GM23338 (cell line): ENCODE results near the gene PCK2. TPM values are rescaled to one million over a fixed set of nuclear protein-coding genes. Genes with fewer than 3 reads are reported as not detected.

Experiments used
- ATAC-seq: fragments of 200-7000 bp; cut with Tn5 transposase; 3 replicates; pipeline ENCODE4 v1.9.1; 2020
- DNase-seq: peaks from one replicate; pipeline ENCODE4 v3.0.0-alpha.2; 2015; ENCODE audit warnings: low spot score
- H2AFZ ChIP-seq: fragments of 200-600 bp; sonication (generic); 2 replicates; pipeline ENCODE4 v1.8.0; 2016; ENCODE audit warnings: antibody characterized with exemption, mild to moderate bottlenecking, moderate library complexity
- H3F3A ChIP-seq: fragments of 200-600 bp; sonication (generic); replicated peaks from 2 replicates; pipeline ENCODE4 v1.8.0; 2017; ENCODE audit warnings: antibody characterized with exemption, mixed run types, low read depth
- H3K27ac ChIP-seq: fragments of 200-600 bp; sonication (generic); 2 replicates; pipeline ENCODE4 v1.6.1; 2016; ENCODE audit warnings: low read depth
- H3K27me3 ChIP-seq: fragments of 200-600 bp; sonication (generic); 2 replicates; pipeline ENCODE4 v1.8.0; 2016; ENCODE audit warnings: mild to moderate bottlenecking, mixed run types, moderate library complexity; ENCODE audit not compliant: insufficient read depth
- H3K36me3 ChIP-seq: fragments of 200-600 bp; sonication (generic); 2 replicates; pipeline ENCODE4 v1.8.0; 2016; ENCODE audit warnings: mild to moderate bottlenecking; ENCODE audit not compliant: insufficient read depth
- H3K4me1 ChIP-seq: fragments of 200-600 bp; sonication (generic); 2 replicates; pipeline ENCODE4 v1.8.0; 2016; ENCODE audit warnings: mild to moderate bottlenecking, moderate library complexity; ENCODE audit not compliant: insufficient read depth
- H3K4me2 ChIP-seq: fragments of 200-600 bp; sonication (generic); 2 replicates; pipeline ENCODE4 v1.7.1; 2017; ENCODE audit warnings: mixed run types
- H3K4me3 ChIP-seq: fragments of 200-600 bp; sonication (generic); 2 replicates; pipeline ENCODE4 v1.6.1; 2016; ENCODE audit warnings: mixed run types
- H3K79me2 ChIP-seq: fragments of 200-600 bp; sonication (generic); replicated peaks from 2 replicates; pipeline ENCODE4 v1.8.0; 2017; ENCODE audit warnings: mild to moderate bottlenecking; ENCODE audit not compliant: insufficient read depth
- H3K9me2 ChIP-seq: fragments of 200-600 bp; sonication (generic); 2 replicates; pipeline ENCODE4 v1.8.0; 2017; ENCODE audit not compliant: insufficient read depth
- H4K20me1 ChIP-seq: fragments of 200-600 bp; sonication (generic); replicated peaks from 2 replicates; pipeline ENCODE4 v1.8.0; 2017; ENCODE audit warnings: mild to moderate bottlenecking; ENCODE audit not compliant: insufficient read depth
- H3K27ac Mint-ChIP-seq: 2 replicates; pipeline ENCODE4 v1.8.0; 2020; ENCODE audit warnings: inconsistent platforms, mild to moderate bottlenecking, moderate library complexity, mixed read lengths
- H3K27me3 Mint-ChIP-seq: 3 replicates; pipeline ENCODE4 v1.8.0; 2022; ENCODE audit warnings: low read depth, mild to moderate bottlenecking, moderate library complexity, mixed read lengths, inconsistent platforms; ENCODE audit not compliant: insufficient read depth, poor library complexity
- H3K36me3 Mint-ChIP-seq: 3 replicates; pipeline ENCODE4 v1.8.0; 2021; ENCODE audit warnings: low read depth, mild to moderate bottlenecking, inconsistent platforms, moderate library complexity, mixed read lengths
- H3K4me1 Mint-ChIP-seq: 3 replicates; pipeline ENCODE4 v1.8.0; 2020; ENCODE audit warnings: mild to moderate bottlenecking, inconsistent platforms, mixed read lengths
- H3K4me3 Mint-ChIP-seq: 3 replicates; pipeline ENCODE4 v1.8.0; 2021; ENCODE audit warnings: moderate library complexity, mild to moderate bottlenecking, inconsistent platforms, mixed read lengths
- H3K9me3 Mint-ChIP-seq: 3 replicates; pipeline ENCODE4 v1.8.0; 2020; ENCODE audit warnings: moderate library complexity, mild to moderate bottlenecking, inconsistent platforms, mixed read lengths
- CREB1 ChIP-seq: fragments of 250-450 bp; sonication (Bioruptor Pico); IDR thresholded peaks from 2 replicates; pipeline ENCODE4 v1.5.0; 2020; ENCODE audit warnings: low read depth, mild to moderate bottlenecking, moderate library complexity
- CTCF ChIP-seq, 2 experiments: fragments of 200-600 bp in 1 of 2; sonication (generic) in 1 of 2; conservative IDR thresholded peaks; 2 replicates each; pipeline versions ENCODE4 v1.5.1 to v1.6.1; 2016 to 2017; ENCODE audit warnings: antibody characterized with exemption in 2 of 2, low read depth in 2 of 2, mild to moderate bottlenecking in 2 of 2, moderate library complexity in 1 of 2
- ETS1 ChIP-seq: IDR thresholded peaks from 2 replicates; pipeline ENCODE4 v1.6.1; 2016; ENCODE audit warnings: antibody characterized with exemption
- EZH2 ChIP-seq: fragments of 200-600 bp; sonication (generic); IDR thresholded peaks from one replicate; pipeline ENCODE4 v1.8.0; 2017; ENCODE audit warnings: antibody characterized with exemption, mild to moderate bottlenecking, low read depth; ENCODE audit not compliant: unreplicated experiment
- JUNB ChIP-seq: IDR thresholded peaks from one replicate; pipeline ENCODE4 v1.6.1; 2016; ENCODE audit warnings: antibody characterized with exemption; ENCODE audit not compliant: unreplicated experiment
- POLR2AphosphoS5 ChIP-seq: IDR thresholded peaks from 2 replicates; pipeline ENCODE4 v1.6.1; 2016; ENCODE audit warnings: antibody characterized with exemption, low read depth
- STAT1 ChIP-seq: IDR thresholded peaks from one replicate; pipeline ENCODE4 v1.6.1; 2016; ENCODE audit warnings: antibody characterized with exemption; ENCODE audit not compliant: unreplicated experiment
- ZNF331 ChIP-seq: fragments of 250-450 bp; sonication (Bioruptor Pico); IDR thresholded peaks from 2 replicates; pipeline ENCODE4 v1.5.0; 2020; ENCODE audit warnings: low read depth, mild to moderate bottlenecking, moderate library complexity
- ZNF462 ChIP-seq: fragments of 250-450 bp; sonication (Bioruptor Pico); IDR thresholded peaks from 2 replicates; pipeline ENCODE4 v1.5.0; 2020; ENCODE audit warnings: mild to moderate bottlenecking, moderate library complexity
- polyA plus RNA-seq: library from polyadenylated mRNA; unstranded; fragments of >200 nt; fragmentation: Nextera tagmentation; extraction: Ambion mirVana; gene quantifications from 2 replicates; pipeline ENCODE4 v1.2.1, GENCODE V29; 2016
- total RNA-seq: library from RNA; depleted of rRNA; stranded (reverse); fragments of >200 nt; shearing (Covaris generic); gene quantifications from 2 replicates; pipeline ENCODE4 v1.2.3, GENCODE V29; 2014

Gene PCK2
- total and polyA plus RNA-seq, 2 experiments from 2014 or later, result 53.5 to 103 TPM

GRCh38 chr14:24057867-24058259, 36.2 kb upstream of the PCK2 start (continued):
- TF ChIP-seq ZNF462 (CRISPR knock-in tag) (no peak), EZH2 (no peak), ETS1 (no peak), POLR2AphosphoS5 (no peak), ZNF331 (no peak)

GRCh38 chr14:24058260-24058950, 35.7 kb upstream of the PCK2 start:
- H3K4me3 ChIP-seq, result no peak overlapping the region
- peak; percentile 94 for ATAC-seq
- no peaks in the 10 kb centered on the region for H4K20me1 ChIP-seq
- no peak overlapping the region for H3K4me2 ChIP-seq
- no peaks in the 10 kb centered on the region for H3K27me3 ChIP-seq
- peaks cover 10% of the 10 kb centered on the region for H3K4me1 Mint-ChIP-seq
- no peaks in the 10 kb centered on the region for H3K36me3 ChIP-seq
- H3K4me3 Mint-ChIP-seq, result peak overlapping the region; percentile 30; the same call in 1 of the 3 replicates
- H3K4me1 ChIP-seq, result no peaks in the 10 kb centered on the region
- no peaks in the 10 kb centered on the region; the same call in 2 of the 3 replicates for H3K9me3 Mint-ChIP-seq
- H3K27me3 Mint-ChIP-seq, result peaks cover 5% of the 10 kb centered on the region
- no peaks in the 10 kb centered on the region for H3K79me2 ChIP-seq
- TF ChIP-seq POLR2AphosphoS5 (no peak), CREB1 (CRISPR knock-in tag) (no peak), EZH2 (no peak), JUNB (no peak), CTCF (conservative IDR thresholded peaks at IDR 0.05; ENCODE audit: low read depth in 2 of 2) (peak; percentile 96 to 97), STAT1 (no peak)
- H3K9me2 ChIP-seq, result no peaks in the 10 kb centered on the region
- H3F3A ChIP-seq, result no peaks in the 10 kb centered on the region
- peak overlapping the region; percentile 53; the same call in 1 of the 2 replicates for H3K27ac Mint-ChIP-seq
- H3K27ac ChIP-seq, result no peak overlapping the region
- H2AFZ ChIP-seq, result no peak overlapping the region
- H3K36me3 Mint-ChIP-seq, result peaks cover 23% of the 10 kb centered on the region
- peak; percentile 93 for DNase-seq
